SKM-1 (cell line): Measurements from ENCODE around the gene HOXB2.

Source experiments
- DNase-seq: peaks from one replicate; lab custom pipeline; 2025; ENCODE audit not compliant: unreplicated experiment; lab: John Stamatoyannopoulos, UW

HOXB2 gene

GRCh38 chr17:48579471-48579759 is 34.5 kb upstream of the HOXB2 start:
- no peak for DNase-seq

GRCh38 chr17:48578616-48579470 is 33.9 kb upstream of the HOXB2 start:
- DNase-seq = no peak

GRCh38 chr17:48577946-48578615 is 33.2 kb upstream of the HOXB2 start, which contains the start of gene HOXB4:
HOXB4 (minus strand) TSS chr17:48578350; CDS start chr17:48578319, 31 bp downstream.
- peak; percentile 77 for DNase-seq

GRCh38 chr17:48577330-48577945 is 32.5 kb upstream of the HOXB2 start:
- no peak for DNase-seq

- no peak for DNase-seq
These were observed 31.8 kb upstream of the HOXB2 start for GRCh38 chr17:48576479-48577309.

- no peak for DNase-seq
These were observed 31.0 kb upstream of the HOXB2 start for GRCh38 chr17:48575673-48576478.

- no peak for DNase-seq
These were observed 30.2 kb upstream of the HOXB2 start for GRCh38 chr17:48575066-48575582.

GRCh38 chr17:48574505-48575065 is 29.7 kb upstream of the HOXB2 start:
- no peak for DNase-seq

GRCh38 chr17:48571826-48572417 is 27.0 kb upstream of the HOXB2 start:
- DNase-seq = no peak

- no peak for DNase-seq
These were observed 26.3 kb upstream of the HOXB2 start for GRCh38 chr17:48571024-48571818.

GRCh38 chr17:48570325-48571023 is 25.6 kb upstream of the HOXB2 start:
- no peak for DNase-seq

- no peak for DNase-seq
These were observed 24.9 kb upstream of the HOXB2 start for GRCh38 chr17:48569674-48570324.

GRCh38 chr17:48569240-48569582 is 24.3 kb upstream of the HOXB2 start:
- no peak for DNase-seq

- no peak for DNase-seq
These were observed 23.8 kb upstream of the HOXB2 start for GRCh38 chr17:48568499-48569239.

- DNase-seq = no peak
These were observed 22.9 kb upstream of the HOXB2 start for GRCh38 chr17:48567646-48568354.

GRCh38 chr17:48567209-48567608 is 22.3 kb upstream of the HOXB2 start:
- DNase-seq = no peak
